ENCODE measurements around the gene COL16A1. TPM values are rescaled to one million over a fixed set of nuclear protein-coding genes. Genes with fewer than 3 reads are reported as not detected.

Gene COL16A1
- total and polyA plus RNA-seq, 4 donors: 0.43 to 3.8 (median 2.3) TPM

- no peaks in the 10 kb centered on the region for H3K27me3 ChIP-seq (ENCODE audit: control insufficient read depth in 4 of 4, insufficient read depth in 4 of 4, low read length in 3 of 4)
- no peak overlapping the region for H3K4me3 ChIP-seq (ENCODE audit: low read depth in 1 of 3, low read length in 3 of 3)
- peaks cover 11 to 39% (median 26%) of the 10 kb centered on the region in 4 donors for H3K36me3 ChIP-seq (ENCODE audit: control insufficient read depth in 4 of 4, insufficient read depth in 3 of 4, low read depth in 1 of 4, low read length in 3 of 4)
- DNase-seq (ENCODE audit: low spot score): no peak
- no peaks in the 10 kb centered on the region for H3K4me1 ChIP-seq (ENCODE audit: control insufficient read depth in 4 of 4, insufficient read depth in 4 of 4, low read length in 3 of 4)
- H3K9ac ChIP-seq (ENCODE audit: low read depth in 1 of 2, low read length in 2 of 2): no peak overlapping the region
- TF ChIP-seq HNF4A (conservative IDR thresholded peaks at IDR 0.05) (no peak), HNF4G (IDR thresholded peaks at IDR 0.05) (no peak), EGR1 (IDR thresholded peaks at IDR 0.05; ENCODE audit: low read depth in 2 of 2) (peak in 1 of 2 donors; percentile 14), JUND (IDR thresholded peaks at IDR 0.05) (no peak)
- no peak overlapping the region for H3K27ac ChIP-seq (ENCODE audit: low read depth in 1 of 2, low read length in 2 of 2)
- WGBS: 85% methylated on average over 23 of the region's 23 CpGs
- no peaks in the 10 kb centered on the region for H3K9me3 ChIP-seq (ENCODE audit: control insufficient read depth in 4 of 4, low read length in 3 of 4)
Observed at GRCh38 chr1:31626223-31627207, 77.3 kb downstream of the COL16A1 start.

- H3K4me1 ChIP-seq (ENCODE audit: control insufficient read depth in 4 of 4, insufficient read depth in 4 of 4, low read length in 3 of 4): no peaks in the 10 kb centered on the region
- H3K27ac ChIP-seq (ENCODE audit: low read depth in 1 of 2, low read length in 2 of 2): no peak overlapping the region
- WGBS: 86% methylated on average over 4 of the region's 4 CpGs
Observed at GRCh38 chr1:31625561-31626222, 78.1 kb downstream of the COL16A1 start.

More at GRCh38 chr1:31625561-31626222, 78.1 kb downstream of the COL16A1 start:
- Histone ChIP-seq H3K36me3 (ENCODE audit: control insufficient read depth in 4 of 4, insufficient read depth in 3 of 4, low read depth in 1 of 4, low read length in 3 of 4) (peaks cover 11 to 31% (median 19%) of the 10 kb centered on the region in 4 donors), H3K9me3 (ENCODE audit: control insufficient read depth in 4 of 4, low read length in 3 of 4) (no peaks in the 10 kb centered on the region), H3K9ac (ENCODE audit: low read depth in 1 of 2, low read length in 2 of 2) (no peak overlapping the region), H3K4me3 (ENCODE audit: low read depth in 1 of 3, low read length in 3 of 3) (no peak overlapping the region), H3K27me3 (ENCODE audit: control insufficient read depth in 4 of 4, insufficient read depth in 4 of 4, low read length in 3 of 4) (no peaks in the 10 kb centered on the region)
- TF ChIP-seq ZBTB33 (IDR thresholded peaks at IDR 0.05): no peak
- TF ChIP-seq GABPA (IDR thresholded peaks at IDR 0.05 in 1 of 2, conservative IDR thresholded peaks at IDR 0.05 in 1 of 2): no peak
- TF ChIP-seq SP1 (IDR thresholded peaks at IDR 0.05): no peak
- no peak for TF ChIP-seq RAD21 (IDR thresholded peaks at IDR 0.05)
- TF ChIP-seq, protein P1, sequence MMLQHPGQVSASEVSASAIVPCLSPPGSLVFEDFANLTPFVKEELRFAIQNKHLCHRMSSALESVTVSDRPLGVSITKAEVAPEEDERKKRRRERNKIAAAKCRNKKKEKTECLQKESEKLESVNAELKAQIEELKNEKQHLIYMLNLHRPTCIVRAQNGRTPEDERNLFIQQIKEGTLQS (IDR thresholded peaks at IDR 0.05): no peak
- TF ChIP-seq TAF1 (conservative IDR thresholded peaks at IDR 0.05): no peak
- TF ChIP-seq NR2F2 (IDR thresholded peaks at IDR 0.05): no peak
- TF ChIP-seq EGR1 (IDR thresholded peaks at IDR 0.05; ENCODE audit: low read depth in 2 of 2): no peak
- TF ChIP-seq FOXA1 (IDR thresholded peaks at IDR 0.05): no peak
- no peak for TF ChIP-seq RXRA (IDR thresholded peaks at IDR 0.05)
- no peak for TF ChIP-seq CTCF (IDR thresholded peaks at IDR 0.05; ENCODE audit: low read depth, low read length, missing input control)
- TF ChIP-seq MAX (IDR thresholded peaks at IDR 0.05): no peak
- no peak for TF ChIP-seq JUND (IDR thresholded peaks at IDR 0.05)
- no peak for TF ChIP-seq REST (IDR thresholded peaks at IDR 0.05)
- no peak for TF ChIP-seq YY1 (IDR thresholded peaks at IDR 0.05)
- no peak for DNase-seq (ENCODE audit: low spot score)

Measured in liver (tissue), 9 donors.